NCI-H1694 (cell line): ENCODE results near the gene PHLPP1.
"Not testable (repeated sequence)": the region's sequence is repeated elsewhere in the genome, so short reads cannot be mapped to it uniquely, and the experiment has no call there.

Source experiments
- DNase-seq: peaks from one replicate; lab custom pipeline; 2025; lab: John Stamatoyannopoulos, UW

PHLPP1 gene

DNA sequence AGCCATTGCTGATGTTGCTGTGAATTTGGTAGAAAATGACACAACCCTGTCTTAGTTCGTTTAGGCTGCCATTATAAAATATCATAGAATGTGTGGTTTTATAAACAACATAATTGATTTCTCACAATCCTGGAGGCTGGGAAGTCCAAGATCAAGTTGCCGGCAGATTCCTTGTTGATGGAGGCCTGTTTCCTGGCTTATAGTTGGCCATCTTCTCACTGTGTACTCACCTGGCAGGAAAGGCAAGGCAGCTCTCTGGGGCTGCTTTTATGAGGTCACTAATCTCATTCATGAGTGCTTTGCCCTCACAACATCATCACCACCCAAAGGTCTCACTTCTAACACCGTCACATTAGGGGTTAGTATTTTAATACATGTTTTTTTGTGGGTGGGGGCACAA, 58.4 kb downstream of the PHLPP1 start:
- no peak for DNase-seq

DNA sequence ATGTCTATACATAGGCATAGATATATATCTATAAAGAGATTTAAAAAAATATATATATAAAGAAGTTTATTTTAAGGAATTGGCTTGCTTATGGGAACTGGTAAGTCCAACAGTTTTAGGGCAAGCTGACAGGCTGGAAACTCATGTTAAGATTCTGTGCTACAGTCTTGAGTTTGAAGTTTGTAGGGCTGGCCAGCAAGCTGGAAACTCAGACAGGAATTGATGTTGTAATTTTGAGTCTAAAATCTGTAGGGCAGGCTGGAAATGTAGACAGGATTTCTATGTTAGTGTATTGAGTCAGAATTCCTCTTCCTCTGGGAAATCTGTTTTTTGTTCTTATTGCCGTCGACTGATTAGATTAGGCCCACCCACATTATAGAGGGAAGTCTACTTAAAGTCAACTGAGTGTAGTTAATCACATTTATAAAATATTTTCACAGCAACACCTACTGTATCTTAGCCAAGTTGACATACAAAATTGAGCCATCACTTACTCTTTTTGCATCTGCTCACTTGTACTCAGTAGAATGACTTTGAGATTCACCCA, 60.8 kb downstream of the PHLPP1 start:
- DNase-seq = no peak

DNA sequence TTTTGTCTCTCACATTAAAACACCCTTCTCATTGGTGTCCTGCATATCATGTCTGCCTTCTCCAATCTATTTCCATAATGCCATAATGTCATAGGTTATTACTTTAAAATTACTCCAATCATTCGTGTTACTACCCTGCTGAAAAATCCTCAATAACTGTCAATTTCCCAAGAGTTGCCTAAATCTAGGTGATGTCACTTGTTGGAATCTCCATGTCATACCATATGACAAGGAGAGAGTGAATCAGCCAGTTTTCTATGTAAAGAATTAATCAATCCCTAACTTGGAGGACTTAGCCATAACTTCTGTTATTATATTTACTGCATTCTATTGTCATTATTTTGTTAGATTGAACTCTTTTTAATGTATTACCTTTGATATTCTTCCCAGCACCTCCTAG, 62.5 kb downstream of the PHLPP1 start:
- no peak for DNase-seq

DNA sequence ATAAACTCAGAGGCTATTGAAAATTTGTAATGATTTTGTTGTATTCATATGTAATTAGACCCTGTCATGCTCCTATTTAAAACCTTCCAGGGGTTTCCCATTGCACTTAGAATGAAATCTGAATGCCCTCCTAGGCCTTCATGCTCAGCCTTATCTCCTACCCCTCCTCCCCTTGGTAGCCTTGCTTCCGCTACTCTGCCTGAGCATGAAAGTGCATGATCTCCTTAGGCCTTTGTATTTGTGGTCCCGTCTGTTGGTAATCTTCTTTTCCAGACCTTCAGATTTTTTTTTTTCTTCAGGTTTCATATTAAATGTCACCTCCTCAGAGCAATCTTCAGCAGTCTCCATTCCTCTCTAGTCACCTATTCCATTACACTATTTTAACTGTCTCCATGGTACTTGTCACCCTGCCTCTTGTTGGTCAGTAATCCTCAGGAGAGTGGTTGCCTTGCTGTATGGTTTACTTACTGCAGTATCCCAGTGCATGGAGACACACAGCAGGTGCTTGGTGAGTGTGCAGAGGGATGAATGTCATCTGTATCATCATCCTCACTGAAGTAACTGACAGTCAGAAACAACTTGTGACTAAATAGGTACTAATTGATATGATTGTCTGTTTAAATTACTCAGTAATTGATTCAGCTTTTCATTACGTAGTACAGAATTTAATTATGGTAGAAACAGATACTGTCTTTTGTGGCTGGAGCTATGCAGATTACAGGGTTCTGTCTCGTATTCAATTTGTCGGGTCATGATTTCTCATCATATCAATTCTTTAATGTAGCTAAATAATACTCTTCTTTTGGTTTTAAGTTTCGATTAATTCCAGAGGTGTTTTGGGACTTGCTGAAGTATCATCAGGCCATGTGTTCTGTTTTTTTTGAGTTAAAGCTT, 63.9 kb downstream of the PHLPP1 start:
- DNase-seq = no peak

DNA sequence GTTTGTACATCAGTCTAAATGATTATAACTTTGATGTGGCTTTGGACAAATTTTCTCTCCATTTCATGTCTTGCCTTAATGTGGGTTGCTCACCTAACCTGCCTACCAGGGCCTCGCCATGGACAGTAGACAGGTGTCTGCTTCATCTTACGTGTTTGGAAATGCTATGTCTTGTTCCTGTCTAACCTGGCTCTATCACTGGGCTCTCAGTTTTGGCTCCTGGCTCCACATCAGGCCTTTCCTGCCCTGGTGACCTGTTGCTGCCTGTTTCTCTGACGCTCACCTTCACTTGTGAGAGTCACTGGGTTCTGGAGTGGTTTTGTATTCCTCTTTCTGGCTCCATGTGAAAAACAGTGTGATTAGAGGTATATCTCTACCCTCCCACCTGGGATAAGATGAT, 65.9 kb downstream of the PHLPP1 start:
- no peak for DNase-seq

DNA sequence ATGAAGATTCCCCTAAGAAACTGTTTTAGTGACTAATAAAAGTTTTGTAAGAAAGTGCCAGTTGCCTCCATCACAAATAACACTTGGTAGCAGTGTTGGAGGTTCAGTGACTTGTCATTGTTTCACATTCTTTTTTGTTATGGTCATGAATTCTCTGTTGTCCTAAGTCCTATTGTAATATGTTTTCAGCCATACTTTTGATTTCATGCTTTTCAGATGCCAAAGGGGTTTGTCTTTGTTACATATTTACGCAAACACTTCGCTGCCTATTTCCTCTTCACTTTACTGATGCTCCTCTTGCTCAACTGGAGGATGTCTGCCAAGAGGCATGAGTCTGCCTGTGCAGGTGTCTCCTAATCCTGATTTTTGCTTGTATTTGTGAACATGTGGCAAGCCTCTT, 66.6 kb downstream of the PHLPP1 start:
- no peak for DNase-seq

DNA sequence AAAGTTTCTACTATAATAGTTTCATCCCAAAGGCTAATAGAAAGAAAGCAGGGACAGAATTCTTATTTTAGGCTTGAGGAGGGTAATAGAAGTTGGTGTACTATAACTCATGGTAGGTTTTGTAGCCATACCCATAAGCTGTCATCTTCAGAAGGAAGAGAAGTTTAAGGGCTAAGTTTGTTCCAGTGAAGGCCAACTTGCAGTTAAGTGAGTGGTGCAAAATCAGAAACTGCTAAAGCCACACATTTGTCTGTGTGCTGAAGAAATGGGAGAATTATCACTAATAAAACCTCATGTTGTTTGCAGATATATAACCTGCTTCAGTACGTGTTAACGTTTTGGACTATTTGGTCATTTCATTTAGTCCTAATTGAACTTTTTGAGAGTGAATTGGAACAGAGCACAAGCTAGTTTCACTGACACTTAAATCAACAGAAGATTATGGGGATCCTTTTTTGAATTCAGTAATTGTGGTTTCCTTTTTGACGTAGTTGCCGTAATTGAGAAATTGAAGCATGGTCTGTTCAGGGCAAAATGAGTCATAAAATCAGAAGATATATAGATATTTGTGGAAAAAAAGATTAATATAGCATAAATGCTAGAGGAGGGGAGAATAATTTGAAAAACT, 69.1 kb downstream of the PHLPP1 start:
- no peak for DNase-seq

DNA sequence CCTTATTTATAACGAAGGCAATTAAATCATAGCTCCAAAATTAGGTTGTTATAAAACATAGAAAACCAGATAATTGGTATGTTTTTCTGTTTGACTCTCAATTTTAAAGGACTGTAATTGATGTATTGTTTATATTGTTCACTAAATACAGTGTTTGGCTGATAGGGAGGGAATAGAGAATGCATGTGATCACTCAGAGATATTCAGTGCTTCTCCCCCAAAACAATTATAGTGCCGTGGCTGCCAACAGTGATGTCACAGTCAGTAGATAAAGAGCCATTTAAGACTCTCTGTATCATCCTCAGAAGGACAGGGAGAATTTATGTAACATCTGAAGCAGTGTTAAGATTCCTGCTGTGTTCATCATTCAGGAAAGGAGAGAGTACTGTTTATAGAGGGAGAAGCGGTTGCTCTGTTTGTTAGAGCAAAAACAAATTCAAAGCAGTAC, 69.6 kb downstream of the PHLPP1 start:
- DNase-seq = no peak

DNA sequence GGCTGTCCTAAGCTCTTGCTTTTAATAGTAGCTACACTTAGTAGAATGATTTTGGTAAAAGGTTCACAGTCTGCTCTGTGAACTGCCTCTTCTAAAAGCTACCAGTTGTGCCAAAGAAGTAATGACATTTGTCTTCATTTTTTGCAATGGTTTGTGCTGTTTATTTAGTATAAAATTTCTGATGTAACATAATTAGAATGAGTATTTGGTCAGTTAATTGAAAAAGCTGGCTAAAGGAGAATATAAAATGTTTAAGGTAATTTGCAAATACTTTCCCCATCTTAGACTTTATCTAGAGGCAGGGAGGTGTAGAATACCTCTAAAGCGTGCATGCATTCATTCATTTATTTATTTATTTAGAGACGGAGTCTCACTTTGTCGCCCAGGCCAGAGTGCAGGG, 71.3 kb downstream of the PHLPP1 start:
- no peak for DNase-seq

DNA sequence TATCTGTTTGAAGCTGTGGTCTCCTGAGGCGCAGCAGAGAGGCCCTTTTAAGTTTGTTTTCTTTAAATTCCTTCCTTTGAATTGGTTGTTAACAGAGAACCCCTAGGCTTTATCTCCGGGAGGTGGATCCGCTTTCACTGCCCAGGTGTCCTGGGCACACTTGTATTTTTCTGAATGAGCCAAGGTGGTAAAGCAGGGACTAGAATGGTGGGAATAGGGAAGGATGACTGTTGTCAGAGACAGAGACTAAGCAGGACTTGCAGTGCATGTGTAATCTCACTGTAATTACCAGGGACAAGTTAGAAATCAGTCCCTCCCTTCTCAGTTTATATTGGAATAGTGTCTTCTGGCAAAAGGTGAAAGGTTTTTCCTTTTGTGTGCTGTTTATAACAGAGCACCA, 72.8 kb downstream of the PHLPP1 start:
- no peak for DNase-seq

DNA sequence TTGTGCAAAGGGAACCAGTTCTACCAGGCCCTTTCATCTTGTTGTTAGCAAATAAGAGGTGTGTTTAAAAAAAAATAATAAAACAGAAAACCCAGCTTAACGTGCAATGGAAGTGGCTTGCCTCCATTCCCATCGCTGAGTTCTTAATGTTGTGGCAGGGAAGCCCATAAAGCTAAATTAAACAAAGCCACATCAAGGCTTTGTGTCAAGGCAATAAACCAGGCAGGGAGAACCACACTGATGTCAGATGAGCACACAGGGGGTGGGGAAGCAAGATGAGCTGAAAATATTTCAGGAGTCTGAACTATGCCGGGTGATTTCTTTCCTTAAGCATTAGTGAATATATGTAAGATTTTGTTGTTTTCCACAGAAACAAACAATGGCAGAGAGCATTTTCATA, 73.5 kb downstream of the PHLPP1 start:
- DNase-seq = no peak

DNA sequence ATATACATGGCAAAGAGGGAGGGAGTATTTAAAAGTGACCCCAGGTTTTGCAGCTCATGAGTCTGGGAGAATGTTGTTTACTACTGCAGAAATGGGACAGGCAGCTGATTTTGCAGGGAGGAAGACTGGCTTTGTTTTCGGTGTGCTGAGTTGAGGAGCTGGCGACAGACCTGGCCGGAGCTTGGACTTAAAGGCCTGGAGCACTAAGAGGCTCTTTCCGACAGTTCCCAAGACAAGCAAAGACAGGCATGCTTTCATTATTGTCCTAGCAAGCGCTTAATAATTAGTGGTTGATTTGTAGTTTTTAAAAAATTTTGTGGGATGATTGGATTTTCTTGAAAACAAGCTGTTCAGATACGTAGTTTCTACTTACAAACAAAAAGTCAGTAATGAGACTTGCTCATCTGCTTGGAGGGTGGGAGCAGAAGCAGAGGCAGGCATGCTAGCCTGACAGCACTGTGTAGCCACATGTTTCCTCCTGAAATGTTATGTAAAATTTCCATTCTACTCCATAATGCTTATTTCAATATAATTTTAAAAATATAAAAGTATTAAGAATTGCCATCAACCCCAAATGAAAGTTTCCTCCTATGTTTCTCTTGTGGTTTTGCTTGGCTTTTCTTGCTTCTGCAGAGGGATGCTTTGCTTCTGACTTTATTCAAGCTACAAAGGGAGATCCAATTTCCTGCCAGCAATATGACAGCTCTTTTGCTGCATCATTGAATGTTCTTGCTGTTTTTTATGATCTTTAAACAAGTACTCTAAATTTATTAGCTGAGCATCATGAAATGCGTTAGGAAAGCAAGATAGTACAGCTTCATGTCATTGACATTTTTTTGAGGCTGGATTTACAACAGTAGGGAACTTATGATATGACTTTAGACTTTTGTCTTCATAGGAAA, 75.8 kb downstream of the PHLPP1 start:
- no peak for DNase-seq

DNA sequence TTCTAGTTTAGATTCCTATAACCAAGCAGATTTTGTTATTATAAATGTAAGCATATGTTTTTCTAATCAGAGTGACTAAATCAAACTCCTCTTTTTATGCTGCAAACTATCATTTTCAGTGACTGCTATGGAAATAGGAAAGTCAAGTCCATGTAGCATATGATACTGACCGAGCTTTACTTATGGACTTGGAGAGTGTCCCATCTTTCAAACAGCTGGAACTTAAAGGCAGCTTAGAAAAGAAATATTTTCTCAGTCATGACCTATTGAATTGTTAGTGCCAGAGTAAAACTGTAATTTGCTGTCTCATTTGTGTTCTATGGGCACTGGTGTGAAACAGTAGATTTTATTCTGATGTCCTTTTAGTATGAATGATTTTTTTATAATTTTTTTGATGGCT, 76.7 kb downstream of the PHLPP1 start:
- DNase-seq = no peak

DNA sequence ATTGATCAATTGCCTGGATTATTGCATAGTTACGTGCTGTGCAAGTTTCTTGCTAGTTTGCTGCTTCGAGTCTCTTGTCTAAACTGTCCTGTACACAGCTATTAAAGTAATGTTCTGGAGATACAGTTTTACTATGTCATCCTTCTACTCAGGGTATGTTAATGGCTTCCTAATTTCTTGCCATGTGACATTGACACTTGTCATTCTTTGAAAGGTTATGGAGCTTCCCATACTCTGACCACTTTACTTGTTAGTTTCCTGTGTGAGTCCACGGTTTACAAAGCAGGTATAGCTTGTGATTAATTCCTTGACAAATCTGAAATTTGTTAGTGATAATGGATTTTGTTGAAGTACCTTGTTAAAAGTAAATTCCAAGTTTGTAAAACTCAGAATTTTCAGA, 80.5 kb downstream of the PHLPP1 start:
- no peak for DNase-seq

DNA sequence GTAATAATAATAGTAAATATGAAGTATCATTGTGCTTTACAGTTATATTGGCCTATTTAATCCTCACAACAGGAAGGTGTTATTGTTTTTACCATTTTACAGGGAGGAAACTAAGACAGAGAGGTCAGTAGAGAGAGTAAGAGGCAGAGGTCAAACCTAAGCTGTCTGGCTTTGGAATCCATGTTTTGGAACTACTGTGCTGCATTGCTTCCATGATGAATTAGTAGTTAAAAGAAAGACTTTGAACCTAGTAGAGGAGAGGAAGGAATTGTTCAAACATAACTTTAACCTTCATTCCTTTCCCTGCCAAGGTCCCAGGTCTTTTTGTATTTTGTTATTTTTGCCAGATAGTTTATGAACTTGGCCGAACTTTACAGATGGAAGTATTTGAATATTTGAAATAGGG, 80.9 kb downstream of the PHLPP1 start:
- DNase-seq = no peak

DNA sequence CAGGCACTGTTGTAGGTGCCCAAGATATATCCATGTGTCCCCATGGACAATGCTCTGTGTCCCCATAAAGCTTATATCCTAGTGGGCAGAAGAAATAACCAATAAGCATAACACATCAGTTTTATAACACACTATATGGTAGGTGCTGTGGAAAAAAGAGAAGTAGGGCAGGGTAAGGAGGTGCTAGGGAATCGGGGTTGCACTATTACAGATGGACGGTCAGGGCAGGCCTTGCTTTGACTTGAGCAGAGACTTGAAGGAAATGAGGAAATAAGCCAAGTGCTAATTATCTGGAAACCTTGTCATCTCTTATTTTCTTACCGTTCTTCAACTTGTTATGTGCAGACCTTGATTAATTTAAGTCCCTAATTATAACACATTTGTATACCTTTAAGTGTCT, 82.0 kb downstream of the PHLPP1 start:
- no peak for DNase-seq

DNA sequence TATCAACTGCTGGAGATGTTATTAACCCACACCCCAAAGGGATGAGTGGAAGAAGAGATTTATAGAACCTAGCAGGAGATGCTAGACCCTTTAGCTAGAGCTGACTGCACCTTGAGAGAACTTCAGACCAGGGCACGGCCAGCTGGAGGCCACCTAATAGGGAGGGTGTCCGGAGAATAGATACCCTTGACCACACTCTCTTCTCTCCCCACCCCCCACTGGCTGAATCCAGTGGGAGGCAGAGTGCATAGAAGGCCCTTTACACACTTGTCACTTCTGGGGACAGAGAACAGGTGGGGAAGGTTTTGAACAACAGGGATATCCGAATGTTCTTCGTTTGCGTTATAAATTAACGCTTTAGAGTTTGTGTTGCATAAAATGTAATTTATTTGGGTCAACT, 84.6 kb downstream of the PHLPP1 start:
- no peak for DNase-seq

DNA sequence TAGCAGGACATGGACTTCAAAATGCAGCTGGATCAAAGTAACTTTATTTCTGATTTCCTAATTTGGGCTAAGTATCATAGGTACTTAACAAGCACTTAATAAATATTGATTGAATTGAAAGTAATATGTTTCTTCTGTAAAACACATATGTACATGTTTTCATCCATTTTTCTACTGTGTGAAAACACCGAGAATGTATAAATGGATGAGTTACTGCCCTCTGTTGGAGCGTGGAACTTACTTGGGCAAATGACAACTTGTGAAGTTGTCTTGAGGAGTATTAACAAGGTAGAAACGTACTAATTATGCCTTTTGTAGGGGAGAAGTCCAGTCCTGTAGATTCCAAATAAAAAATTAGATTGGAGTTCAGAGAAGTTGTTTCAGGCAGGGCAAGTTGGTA, 87.2 kb downstream of the PHLPP1 start:
- DNase-seq = no peak

DNA sequence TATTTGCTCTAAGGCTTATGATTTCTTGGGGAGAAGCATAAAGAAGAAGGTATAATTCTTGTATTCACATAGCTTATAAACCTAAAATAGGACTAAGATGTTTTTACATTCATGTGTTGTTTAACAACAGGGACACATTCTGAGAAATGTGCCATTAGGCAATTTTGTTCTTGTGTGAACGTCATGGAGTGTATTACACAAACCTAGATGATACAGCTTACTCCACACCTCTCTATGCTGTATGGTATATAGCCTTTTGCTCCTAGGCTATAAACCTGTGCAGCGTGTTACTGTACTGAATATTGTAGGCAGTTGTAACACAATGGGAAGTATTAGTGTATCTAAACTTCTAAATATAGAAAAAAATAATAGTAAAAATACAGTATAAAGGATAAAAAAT, 92.1 kb downstream of the PHLPP1 start:
- DNase-seq = no peak

DNA sequence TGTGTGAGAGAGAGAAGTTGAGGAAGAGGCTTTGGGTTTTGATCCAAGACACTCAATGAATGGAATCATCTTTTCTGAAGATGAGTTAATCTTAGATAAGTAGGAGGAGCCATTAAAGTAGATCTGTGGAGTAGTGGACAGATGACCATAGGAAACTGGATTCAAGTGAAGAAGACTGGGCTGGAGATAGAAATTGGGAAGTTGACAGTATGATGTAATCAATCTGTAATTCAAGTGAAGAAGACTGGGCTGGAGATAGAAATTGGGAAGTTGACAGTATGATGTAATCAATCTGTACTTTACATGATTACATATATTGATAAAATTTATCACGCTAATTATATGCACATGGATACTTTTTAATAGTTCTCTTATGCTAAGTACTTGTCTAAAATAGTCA, 92.8 kb downstream of the PHLPP1 start:
- DNase-seq = no peak

DNA sequence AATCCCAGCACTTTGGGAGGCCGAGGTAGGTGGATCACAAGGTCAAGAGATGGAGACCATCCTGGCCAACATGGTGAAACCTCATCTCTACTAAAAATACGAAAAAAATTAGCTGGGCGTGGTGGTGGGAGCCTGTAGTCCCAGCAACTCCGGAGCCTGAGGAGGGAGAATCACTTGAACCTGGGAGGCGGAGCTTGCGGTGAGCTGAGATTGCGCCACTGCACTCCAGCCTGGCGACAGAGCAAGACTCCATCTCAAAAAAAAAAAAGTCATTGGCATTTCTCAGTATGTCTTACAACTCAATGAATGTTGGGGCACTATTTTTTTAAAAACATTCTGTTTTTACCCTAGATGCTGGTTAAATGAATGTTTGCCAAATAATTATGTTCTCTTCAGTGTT, 94.1 kb downstream of the PHLPP1 start:
- DNase-seq = not testable (repeated sequence)

DNA sequence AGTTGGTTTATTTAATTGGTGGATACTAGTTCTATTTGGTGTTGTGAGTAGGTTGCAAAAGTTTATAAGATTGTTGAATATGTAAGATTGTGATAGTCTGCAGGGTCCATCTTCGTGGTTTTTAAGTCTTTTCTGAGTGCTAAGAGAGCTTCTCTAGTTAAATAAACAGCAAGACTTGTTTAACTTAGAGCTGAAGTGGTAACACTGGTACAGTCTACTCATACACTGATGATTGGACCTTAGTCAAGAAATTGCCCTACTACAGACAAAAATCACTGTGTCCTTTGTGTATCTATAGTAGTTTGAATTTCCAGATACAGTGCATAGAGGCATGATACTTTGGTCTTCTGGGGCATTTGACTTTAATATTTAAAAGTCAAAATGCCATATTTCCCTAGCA, 94.6 kb downstream of the PHLPP1 start:
- no peak for DNase-seq
